Hepatocyte (in vitro differentiated cells): ENCODE results near the gene CACNA1C.

Experiments
- CTCF ChIP-seq: fragments of 200-600 bp; sonication (generic); IDR thresholded peaks from 2 replicates; pipeline ENCODE4 v1.5.1; 2016; ENCODE audit warnings: antibody characterized with exemption, mild to moderate bottlenecking; ENCODE audit not compliant: poor library complexity
- EZH2 ChIP-seq: fragments of 200-600 bp; sonication (generic); IDR thresholded peaks from 2 replicates; pipeline ENCODE4 v1.6.1; 2016; ENCODE audit warnings: antibody characterized with exemption, mild to moderate bottlenecking, borderline replicate concordance
- EZH2phosphoT487 ChIP-seq: fragments of 200-600 bp; sonication (generic); IDR thresholded peaks from one replicate; pipeline ENCODE4 v1.6.1; 2018; ENCODE audit warnings: antibody characterized with exemption, mild to moderate bottlenecking, low read depth, moderate library complexity; ENCODE audit not compliant: unreplicated experiment, severe bottlenecking

- TF ChIP-seq CTCF = no peak
- TF ChIP-seq EZH2phosphoT487 = no peak
- TF ChIP-seq EZH2 = no peak
Observed at GRCh38 chr12:2101771-2102170, 49.0 kb downstream of the CACNA1C start.
